NT2/D1 (cell line): ENCODE data around the gene TTLL11.

ENCODE experiments used
- SUZ12 ChIP-seq: IDR thresholded peaks from 2 replicates; pipeline ENCODE4 v1.6.1; 2011; ENCODE audit not compliant: insufficient read length, insufficient read depth; ENCODE audit errors: extremely low read depth
- YY1 ChIP-seq: IDR thresholded peaks from 2 replicates; pipeline ENCODE4 v1.6.1; 2011; ENCODE audit not compliant: insufficient read length, insufficient read depth
- ZNF274 ChIP-seq: IDR thresholded peaks from 2 replicates; pipeline ENCODE4 v1.6.1; 2011; ENCODE audit warnings: mild to moderate bottlenecking, low read depth, low read length

GRCh38 chr9:121890746-121891145 lies 202.4 kb downstream of the TTLL11 start:
- no peak for TF ChIP-seq ZNF274
- no peak for TF ChIP-seq YY1
- no peak for TF ChIP-seq SUZ12
